SH-SY5Y (cell line): Measurements from ENCODE around the gene GASK1A.

Experiments
- GATA2 ChIP-seq: IDR thresholded peaks from 2 replicates; pipeline ENCODE4 v1.6.1; 2011; ENCODE audit warnings: mild to moderate bottlenecking, low read depth, low read length
- GATA3 ChIP-seq: IDR thresholded peaks from 2 replicates; pipeline ENCODE4 v1.6.1; 2011; ENCODE audit warnings: low read depth, mild to moderate bottlenecking, low read length, moderate library complexity

- TF ChIP-seq GATA2 = no peak
- TF ChIP-seq GATA3 = no peak
These were observed 75.6 kb downstream of the GASK1A start for GRCh38 chr3:43054754-43055153.
